Upper lobe of left lung (tissue), 6 donors: ENCODE measurements around the gene RASAL2. TPM values are rescaled to one million over a fixed set of nuclear protein-coding genes. Genes with fewer than 3 reads are reported as not detected.
A peak's percentile ranks its signal among the peaks of the same experiment; 100 is the strongest.
"Not testable (repeated sequence)": the region's sequence is repeated elsewhere in the genome, so short reads cannot be mapped to it uniquely, and the experiment has no call there.

Source experiments
- ATAC-seq, 2 donors: fragments of 200-7000 bp; cut with Tn5 transposase; one replicate each; pipeline ENCODE4 v1.9.1; 2022; ENCODE audit warnings: mild to moderate bottlenecking in 2 of 2, moderate library complexity in 2 of 2; ENCODE audit not compliant: low FRiP score in 2 of 2
- DNase-seq, 2 donors: peaks; one replicate each; pipeline ENCODE4 v3.0.0-alpha.2; 2019 to 2020
- H3K27ac ChIP-seq, 4 donors: fragments of 200-600 bp; sonication (generic); one replicate each; pipeline ENCODE4 v1.5.1; 2016 to 2019
- H3K27me3 ChIP-seq, 4 donors: fragments of 200-600 bp; sonication (generic); one replicate each; pipeline ENCODE4 v1.5.1; 2017 to 2019
- H3K36me3 ChIP-seq, 4 donors: fragments of 200-600 bp; sonication (generic); one replicate each; pipeline ENCODE4 v1.5.1; 2016 to 2019
- H3K4me1 ChIP-seq, 4 donors: fragments of 200-600 bp; sonication (generic); one replicate each; pipeline ENCODE4 v1.5.1; 2018 to 2019
- H3K4me3 ChIP-seq, 4 donors: fragments of 200-600 bp; sonication (generic); one replicate each; pipeline ENCODE4 v1.5.1; 2017 to 2019; ENCODE audit warnings: mild to moderate bottlenecking in 2 of 4, moderate library complexity in 1 of 4
- H3K9me3 ChIP-seq, 4 donors: fragments of 200-600 bp; sonication (generic); one replicate each; pipeline ENCODE4 v1.5.1; 2018 to 2019
- CTCF ChIP-seq, 6 experiments: fragments of 450-650 bp in 4 of 6; fragments of 200-600 bp in 2 of 6; sonication (generic) in 2 of 6; IDR thresholded peaks; one replicate each; pipeline ENCODE4 v1.5.1; 2016 to 2019; ENCODE audit warnings: antibody characterized with exemption in 6 of 6
- EP300 ChIP-seq, 4 donors: sonication (generic); formaldehyde crosslinking; IDR thresholded peaks; one replicate each; pipeline ENCODE4 v1.5.1; 2017; ENCODE audit warnings: antibody characterized with exemption in 4 of 4, control low read depth in 2 of 4
- POLR2A ChIP-seq, 4 donors: fragments of 450-650 bp; IDR thresholded peaks; one replicate each; pipeline ENCODE4 v1.5.1; 2016 to 2017; ENCODE audit warnings: antibody characterized with exemption in 4 of 4, mild to moderate bottlenecking in 2 of 4
- POLR2AphosphoS5 ChIP-seq, 2 donors: sonication (generic); formaldehyde crosslinking; IDR thresholded peaks; one replicate each; pipeline ENCODE4 v1.5.1; 2017; ENCODE audit warnings: antibody characterized with exemption in 2 of 2
- WGBS, 2 donors: methylation state at CpG; one replicate each; pipeline ENCODE4 v1.1.5; 2017 to 2018; 5-methylcytosine and 5-hydroxymethylcytosine counted together
- total RNA-seq, 6 donors: library from RNA; depleted of rRNA in 4 of 6; stranded (reverse); fragments of >200 nt in 4 of 6; gene quantifications; one replicate each; pipeline versions ENCODE4 v1.1.0 to v1.2.1, GENCODE V29; 2016 to 2021
- donor health status: DM: no; HTN: no; CAD: no; lungs with moderate emphysema.
- donor health status: DM: no; HTN: yes; CAD: no; lungs with severe emphysema.

Gene RASAL2
- total RNA-seq, 6 donors from 2014 or later: 24.7 to 59.0 (median 41.6) TPM

- whole genome bisulfite sequencing, 2 donors: 24 to 31% methylated on average over 5 of the region's 5 CpGs
- H3K27ac ChIP-seq: no peak overlapping the region
- DNase-seq: peak in 1 of 2 donors; percentile 75
- no peaks in the 10 kb centered on the region for H3K36me3 ChIP-seq
- H3K4me1 ChIP-seq: peaks cover 0 to 15% (median 0%) of the 10 kb centered on the region in 4 donors
- no peak overlapping the region for H3K4me3 ChIP-seq
- TF ChIP-seq POLR2A (IDR thresholded peaks at IDR 0.05) (no peak), EP300 (IDR thresholded peaks at IDR 0.05) (no peak), CTCF (IDR thresholded peaks at IDR 0.05) (peak; percentile 68 to 91 (median 76))
- ATAC-seq: peak; percentile 79 to 85
- H3K27me3 ChIP-seq: no peaks in the 10 kb centered on the region
- H3K9me3 ChIP-seq: no peaks in the 10 kb centered on the region
Observed at GRCh38 chr1:178501705-178502329, 407.9 kb downstream of the RASAL2 start.

GRCh38 chr1:178502330-178502714 lies 408.4 kb downstream of the RASAL2 start:
- H3K9me3 ChIP-seq: no peaks in the 10 kb centered on the region
- TF ChIP-seq POLR2A (IDR thresholded peaks at IDR 0.05): no peak
- H3K4me3 ChIP-seq: no peak overlapping the region
- no peak for ATAC-seq
- 81 to 96% methylated on average over 3 of the region's 3 CpGs for whole genome bisulfite sequencing, 2 donors
- H3K27ac ChIP-seq: no peak overlapping the region
- no peaks in the 10 kb centered on the region for H3K36me3 ChIP-seq
- peaks cover 0 to 15% (median 0%) of the 10 kb centered on the region in 4 donors for H3K4me1 ChIP-seq
- no peaks in the 10 kb centered on the region for H3K27me3 ChIP-seq
- no peak for DNase-seq

- no peak for TF ChIP-seq POLR2AphosphoS5 (IDR thresholded peaks at IDR 0.05)
- no peak for TF ChIP-seq POLR2A (IDR thresholded peaks at IDR 0.05)
- TF ChIP-seq CTCF (IDR thresholded peaks at IDR 0.05): no peak
- TF ChIP-seq EP300 (IDR thresholded peaks at IDR 0.05): no peak
- H3K4me3 ChIP-seq: no peak overlapping the region
- H3K27me3 ChIP-seq: no peaks in the 10 kb centered on the region
- H3K36me3 ChIP-seq: no peaks in the 10 kb centered on the region
- no peak for DNase-seq
- no peak overlapping the region for H3K27ac ChIP-seq
- no peaks in the 10 kb centered on the region for H3K9me3 ChIP-seq
- WGBS, 2 donors: 88 to 92% methylated on average over 5 of the region's 5 CpGs
- ATAC-seq: no peak
- H3K4me1 ChIP-seq: peaks cover 0 to 15% (median 0%) of the 10 kb centered on the region in 4 donors
Observed at GRCh38 chr1:178502856-178503255, 409.0 kb downstream of the RASAL2 start.

- H3K36me3 ChIP-seq, ATAC-seq, H3K27ac ChIP-seq, H3K4me3 ChIP-seq, DNase-seq, H3K27me3 ChIP-seq, H3K9me3 ChIP-seq: not testable (repeated sequence)
- H3K4me1 ChIP-seq: peaks cover 0 to 15% (median 0%) of the 10 kb centered on the region in 4 donors
- 93 to 97% methylated on average over 14 of the region's 14 CpGs for WGBS, 2 donors
Observed at GRCh38 chr1:178503316-178503715, 409.4 kb downstream of the RASAL2 start.

GRCh38 chr1:178503849-178504248 lies 409.9 kb downstream of the RASAL2 start:
- H3K27me3 ChIP-seq: no peaks in the 10 kb centered on the region
- no peak overlapping the region for H3K4me3 ChIP-seq
- H3K9me3 ChIP-seq: no peaks in the 10 kb centered on the region
- no peaks in the 10 kb centered on the region for H3K36me3 ChIP-seq
- ATAC-seq: no peak
- peaks cover 0 to 15% (median 0%) of the 10 kb centered on the region in 4 donors for H3K4me1 ChIP-seq
- H3K27ac ChIP-seq: no peak overlapping the region
- 79 to 81% methylated on average over 4 to 6 of the region's 6 CpGs for WGBS, 2 donors
- peak in 1 of 2 donors; percentile 31 for DNase-seq
- no peak for TF ChIP-seq POLR2AphosphoS5 (IDR thresholded peaks at IDR 0.05)
- TF ChIP-seq CTCF (IDR thresholded peaks at IDR 0.05): no peak
- TF ChIP-seq EP300 (IDR thresholded peaks at IDR 0.05): no peak
- no peak for TF ChIP-seq POLR2A (IDR thresholded peaks at IDR 0.05)

GRCh38 chr1:178504286-178504685 lies 410.4 kb downstream of the RASAL2 start:
- no peak for ATAC-seq
- H3K27ac ChIP-seq: no peak overlapping the region
- H3K4me1 ChIP-seq: peaks cover 0 to 15% (median 0%) of the 10 kb centered on the region in 4 donors
- TF ChIP-seq CTCF (IDR thresholded peaks at IDR 0.05): no peak
- no peak for TF ChIP-seq POLR2AphosphoS5 (IDR thresholded peaks at IDR 0.05)
- no peak for TF ChIP-seq EP300 (IDR thresholded peaks at IDR 0.05)
- TF ChIP-seq POLR2A (IDR thresholded peaks at IDR 0.05): no peak
- H3K27me3 ChIP-seq: no peaks in the 10 kb centered on the region
- no peak for DNase-seq
- 73 to 95% methylated on average over 4 of the region's 4 CpGs for WGBS, 2 donors
- no peaks in the 10 kb centered on the region for H3K9me3 ChIP-seq
- H3K36me3 ChIP-seq: no peaks in the 10 kb centered on the region
- H3K4me3 ChIP-seq: no peak overlapping the region
